NK-92 treated with Interleukin-12 subunit alpha and Interleukin-12 subunit beta, amount 100 ng/mL, for 24 hours (cell line): ENCODE data around the gene SLC6A20.

Experiments used
- DNase-seq: peaks from one replicate; lab custom pipeline; 2025; lab: John Stamatoyannopoulos, UW

The SLC6A20 gene, protein sequence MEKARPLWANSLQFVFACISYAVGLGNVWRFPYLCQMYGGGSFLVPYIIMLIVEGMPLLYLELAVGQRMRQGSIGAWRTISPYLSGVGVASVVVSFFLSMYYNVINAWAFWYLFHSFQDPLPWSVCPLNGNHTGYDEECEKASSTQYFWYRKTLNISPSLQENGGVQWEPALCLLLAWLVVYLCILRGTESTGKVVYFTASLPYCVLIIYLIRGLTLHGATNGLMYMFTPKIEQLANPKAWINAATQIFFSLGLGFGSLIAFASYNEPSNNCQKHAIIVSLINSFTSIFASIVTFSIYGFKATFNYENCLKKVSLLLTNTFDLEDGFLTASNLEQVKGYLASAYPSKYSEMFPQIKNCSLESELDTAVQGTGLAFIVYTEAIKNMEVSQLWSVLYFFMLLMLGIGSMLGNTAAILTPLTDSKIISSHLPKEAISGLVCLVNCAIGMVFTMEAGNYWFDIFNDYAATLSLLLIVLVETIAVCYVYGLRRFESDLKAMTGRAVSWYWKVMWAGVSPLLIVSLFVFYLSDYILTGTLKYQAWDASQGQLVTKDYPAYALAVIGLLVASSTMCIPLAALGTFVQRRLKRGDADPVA

DNA sequence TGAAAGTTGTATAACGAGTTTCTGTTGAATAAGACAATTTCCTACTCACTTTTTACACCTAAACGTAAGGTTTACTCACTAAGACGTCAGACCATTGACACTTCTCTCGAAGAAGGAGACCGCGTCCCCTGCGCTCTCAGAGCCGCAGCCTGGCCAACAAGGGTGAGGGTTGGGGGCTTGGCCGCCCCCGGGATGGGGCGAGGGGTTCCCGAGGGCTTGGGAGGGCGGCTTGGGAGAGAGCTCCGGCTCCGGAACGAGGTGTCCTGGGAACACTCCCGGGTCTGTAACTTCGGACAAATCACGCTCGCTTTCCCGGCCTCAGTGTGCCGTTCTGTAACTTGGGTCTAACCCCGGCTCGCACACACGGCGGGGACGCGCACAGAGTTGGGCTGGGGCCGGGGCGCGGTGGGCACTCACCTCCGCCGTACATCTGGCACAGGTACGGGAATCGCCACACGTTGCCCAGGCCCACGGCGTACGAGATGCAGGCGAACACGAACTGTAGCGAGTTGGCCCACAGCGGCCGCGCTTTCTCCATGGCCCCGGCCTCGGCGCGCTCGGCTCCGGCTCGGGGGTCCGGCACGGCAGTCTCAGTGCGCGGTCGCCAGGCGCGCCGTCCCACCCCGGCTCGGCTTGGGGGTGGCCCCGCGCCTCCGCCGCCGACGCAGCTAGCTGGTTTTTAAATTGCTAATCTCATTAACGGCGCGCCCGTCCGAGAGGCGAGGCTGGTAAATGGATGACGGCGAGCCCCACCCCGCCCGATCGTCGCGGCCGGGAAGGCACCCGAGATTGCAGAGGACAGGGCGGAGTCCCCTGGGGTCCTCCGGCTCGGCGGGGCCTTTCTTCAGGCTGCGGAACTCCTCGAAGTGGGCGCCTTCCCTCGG lies at the start of gene SLC6A20:
SLC6A20 (minus strand) TSS at position 655 of the 884 bp plus-strand sequence; CDS start at position 538, 117 bp downstream.
- DNase-seq, result no peak

DNA sequence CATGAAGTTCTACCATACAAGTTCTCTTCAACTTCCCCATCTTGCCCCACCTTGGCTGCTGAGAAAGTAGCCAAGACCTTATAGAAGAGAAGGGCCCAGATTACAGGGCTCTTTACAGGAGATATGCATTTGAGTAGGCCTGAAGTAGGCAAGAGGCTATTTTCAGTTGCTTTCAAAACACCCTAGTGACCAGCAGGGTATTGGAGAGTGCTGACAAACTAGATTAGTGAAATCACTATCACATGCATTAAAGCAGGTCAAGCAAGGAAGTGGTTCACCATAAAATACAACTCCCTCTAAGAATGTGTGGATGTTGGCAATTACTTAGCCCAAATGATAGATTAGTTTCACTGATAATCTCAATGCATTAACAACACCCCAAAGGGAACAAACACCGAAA lies 48.3 kb upstream of the SLC6A20 start:
- DNase-seq, result no peak

DNA sequence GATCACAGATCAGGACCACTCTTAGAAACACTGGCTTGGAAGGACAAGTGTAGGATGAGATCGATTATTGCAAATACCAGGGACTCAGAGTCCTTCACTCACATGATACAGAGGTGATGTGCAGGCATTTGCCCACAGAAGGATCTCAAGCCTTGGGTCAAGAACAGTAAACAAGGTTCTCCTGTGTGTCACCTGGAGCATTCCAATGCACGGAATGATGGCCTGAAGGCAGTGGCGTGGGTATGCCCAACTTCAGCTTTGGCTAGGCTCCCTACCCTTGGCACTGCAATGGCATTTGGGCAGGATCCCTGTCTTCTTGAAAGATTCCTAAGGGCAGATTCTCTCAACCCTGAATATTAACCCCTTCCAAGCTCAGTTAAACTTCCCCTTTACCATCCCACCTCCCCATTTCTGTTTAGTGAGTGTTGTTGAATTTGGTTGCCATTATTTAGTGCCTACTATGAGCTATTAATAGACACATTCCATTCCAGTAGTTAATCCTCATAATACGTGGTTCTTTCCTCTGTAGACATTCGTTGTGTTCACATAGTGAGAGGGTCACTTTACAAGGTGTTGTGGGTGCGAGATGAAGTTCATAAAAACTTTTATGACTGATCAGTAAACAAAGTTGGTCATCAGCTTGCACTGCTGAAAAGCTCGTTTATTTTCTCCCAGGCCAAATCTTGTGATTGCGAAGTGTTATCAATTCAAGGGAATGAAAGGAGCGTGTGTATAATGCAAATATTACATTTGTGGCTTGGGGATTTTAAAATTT lies 46.7 kb upstream of the SLC6A20 start:
- DNase-seq, result no peak

DNA sequence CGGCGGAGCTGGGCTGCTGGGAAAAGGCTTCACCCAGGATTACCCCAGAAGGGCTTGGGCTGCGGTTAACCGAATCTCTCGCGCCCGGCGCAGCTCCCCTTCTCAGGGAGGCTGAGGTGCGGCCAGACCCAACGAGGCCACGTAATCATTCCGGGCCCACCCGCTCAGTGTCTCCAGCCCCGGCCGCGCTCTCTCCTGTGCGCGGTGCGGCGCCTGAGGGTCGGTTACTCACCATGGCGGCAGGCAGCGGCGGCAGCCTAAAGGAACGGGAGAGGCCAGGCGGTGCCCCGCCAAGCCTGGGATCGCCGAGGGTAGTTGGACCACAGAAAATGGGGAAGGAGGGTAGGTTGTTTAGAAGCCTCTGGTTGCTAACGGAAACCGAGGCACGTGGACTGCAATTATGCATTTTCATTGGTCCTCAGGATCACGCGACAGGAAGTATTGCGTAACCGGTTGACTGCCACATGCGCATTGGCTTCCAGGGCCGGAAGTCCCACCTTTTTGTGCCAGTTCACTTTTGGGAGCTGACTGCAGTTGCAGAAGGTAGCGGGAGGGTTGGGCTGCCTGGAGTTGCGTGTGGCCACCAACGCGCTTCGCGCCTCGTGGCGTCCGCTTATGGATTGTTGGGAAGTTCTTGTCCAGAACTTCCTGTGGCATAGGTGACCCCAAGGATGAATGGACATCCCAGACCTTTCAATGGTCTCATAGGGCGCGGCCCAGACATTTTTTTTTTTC lies 45.6 kb upstream of the SLC6A20 start, which contains the start of gene LZTFL1:
LZTFL1 (minus strand) TSS at position 363 of the 735 bp plus-strand sequence; CDS start at position 235, 128 bp downstream.
- no peak for DNase-seq

DNA sequence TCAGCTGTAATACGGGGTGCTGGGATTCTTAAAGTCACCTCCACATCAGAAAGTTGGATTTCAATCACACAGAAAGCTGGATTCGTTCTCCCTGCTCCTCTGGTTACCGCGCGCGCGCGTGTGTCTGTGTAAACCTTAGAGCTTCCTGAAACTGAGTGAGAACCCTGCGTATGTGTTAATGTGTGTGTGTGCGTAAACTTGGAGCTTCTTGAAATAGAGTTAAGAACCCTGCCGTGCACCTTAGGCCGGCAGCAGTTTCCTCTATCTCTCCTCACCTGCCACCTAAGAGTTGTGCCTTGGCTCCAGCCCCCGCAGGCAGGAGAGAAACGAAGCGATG lies 45.1 kb upstream of the SLC6A20 start:
- DNase-seq, result no peak

DNA sequence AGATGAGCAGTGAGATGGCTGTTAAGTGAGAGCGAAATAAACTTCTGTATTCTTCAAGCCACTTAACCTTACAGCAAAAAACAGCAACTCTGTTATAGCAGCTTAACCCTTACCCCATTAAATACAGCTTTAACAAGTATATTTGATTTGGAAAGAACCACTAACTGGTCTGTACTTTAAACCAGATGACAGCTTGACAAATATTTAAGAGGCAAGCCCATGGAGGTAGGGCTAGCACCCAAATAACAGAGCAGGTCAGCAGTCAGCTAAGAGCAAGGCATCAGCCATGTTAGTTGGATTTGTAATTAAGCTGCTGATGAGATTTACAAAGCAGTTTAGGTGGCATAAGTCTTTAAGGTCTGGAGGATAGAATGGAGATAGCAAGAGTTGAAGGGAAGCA lies 42.1 kb upstream of the SLC6A20 start:
- no peak for DNase-seq

DNA sequence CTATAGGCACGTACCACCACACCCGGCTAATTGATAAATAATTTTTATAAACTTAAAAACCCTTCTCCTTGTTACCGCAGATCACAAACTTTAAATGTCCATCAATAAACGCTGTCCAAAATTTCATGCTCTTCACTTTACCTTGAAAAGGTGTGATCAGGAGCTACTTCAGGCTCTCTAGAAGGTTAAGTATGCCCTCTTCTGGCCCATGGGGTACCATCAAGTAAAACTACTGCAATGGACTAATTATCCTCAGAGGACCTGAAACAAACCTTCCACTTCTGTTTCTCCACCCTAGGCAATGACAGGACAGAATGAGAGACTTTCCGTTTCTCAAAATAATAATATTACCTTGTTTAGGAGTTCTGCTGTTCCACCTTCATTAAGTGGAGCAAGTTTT lies 36.4 kb upstream of the SLC6A20 start:
- DNase-seq, result no peak

DNA sequence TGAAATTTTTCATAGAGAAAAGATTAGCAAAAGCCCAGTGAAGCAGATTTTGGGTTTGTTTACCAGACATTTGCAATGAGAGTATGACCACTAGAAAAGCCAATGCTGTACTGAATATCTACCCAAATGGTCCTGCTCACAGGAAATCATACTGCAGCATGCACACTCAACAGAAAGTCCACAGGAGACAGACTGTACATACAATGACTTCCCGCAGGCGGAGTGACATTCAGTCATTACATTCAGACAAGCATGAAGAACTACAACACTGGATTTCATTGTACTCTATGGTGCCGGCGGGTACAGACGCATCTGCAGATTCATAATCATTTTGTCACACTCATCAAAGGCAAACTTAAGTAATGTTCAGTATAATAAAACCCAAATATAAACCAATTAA lies 33.8 kb upstream of the SLC6A20 start:
- no peak for DNase-seq

DNA sequence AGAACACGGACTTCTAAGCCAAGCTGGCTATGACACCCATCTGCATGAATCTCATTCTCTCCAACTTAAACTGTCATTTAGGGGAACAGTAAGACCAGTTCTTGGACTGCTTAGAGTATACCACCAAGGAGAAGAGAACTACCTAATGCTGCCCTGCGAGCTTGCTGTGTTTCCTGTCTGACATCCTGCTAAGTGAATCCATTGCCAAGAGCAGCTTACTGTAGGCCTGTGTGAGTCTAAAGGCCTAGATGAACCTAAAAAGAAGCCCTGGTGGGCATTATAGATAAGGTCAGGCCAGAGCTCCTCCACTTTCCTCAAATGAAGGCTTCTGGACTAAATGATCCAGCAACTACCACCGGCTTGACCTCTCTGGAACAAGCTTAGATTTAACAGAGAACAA lies 30.6 kb upstream of the SLC6A20 start:
- DNase-seq, result no peak

DNA sequence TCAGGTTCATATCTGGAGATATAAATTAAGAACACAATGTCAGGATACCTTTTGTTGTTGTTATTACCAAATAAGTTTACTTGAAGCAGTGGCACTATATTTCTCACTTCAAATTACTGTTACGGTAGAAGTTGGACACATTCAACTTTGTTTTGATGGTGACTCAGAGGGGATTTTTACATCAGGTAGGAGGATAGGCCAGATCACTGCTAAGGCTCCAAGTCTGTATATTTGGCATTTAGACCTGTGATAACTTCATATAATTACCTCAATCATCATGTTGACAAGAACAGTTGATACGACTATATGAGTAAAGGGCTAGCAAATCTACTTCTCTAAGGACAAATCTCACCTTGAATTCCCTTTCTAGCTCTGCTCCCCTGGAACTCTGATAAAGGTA lies 30.0 kb upstream of the SLC6A20 start:
- DNase-seq, result no peak

DNA sequence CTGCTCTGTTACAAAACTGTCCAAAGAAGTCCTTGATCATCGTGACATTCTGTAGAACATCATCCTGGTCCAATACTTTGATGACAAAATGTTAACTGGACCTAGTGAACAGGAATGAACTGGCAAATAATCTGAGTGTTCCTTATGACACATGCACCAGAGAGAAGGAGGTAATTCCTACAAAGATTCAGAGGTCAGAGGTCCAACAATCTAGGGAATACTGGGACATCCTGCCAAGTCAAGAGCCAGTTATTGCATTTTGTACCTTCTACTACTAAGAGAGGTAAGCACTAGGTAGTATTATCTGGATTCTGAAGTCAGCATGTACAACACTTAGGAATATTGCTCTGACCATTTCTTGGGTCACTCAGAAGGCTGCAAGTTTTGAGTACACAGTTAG lies 24.8 kb upstream of the SLC6A20 start:
- DNase-seq, result no peak

DNA sequence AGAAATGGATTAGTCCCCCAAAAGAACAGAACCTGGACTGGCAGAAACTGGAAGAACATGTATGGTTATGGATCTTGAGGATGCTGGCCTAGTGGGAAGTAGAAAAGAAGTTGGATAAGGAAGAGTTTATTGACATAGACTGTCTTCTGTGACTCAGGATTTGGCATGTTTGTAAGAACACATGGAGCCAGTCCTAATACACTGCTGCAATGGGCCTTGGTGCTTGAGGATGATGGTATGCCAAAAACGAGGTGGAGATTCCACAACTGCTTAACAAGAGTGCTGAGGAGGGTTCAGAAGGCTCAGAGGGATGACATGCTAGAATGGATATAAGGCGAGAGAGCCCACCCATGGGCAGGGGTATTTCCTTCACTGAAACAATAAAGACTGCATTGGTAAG lies 23.2 kb upstream of the SLC6A20 start:
- no peak for DNase-seq

DNA sequence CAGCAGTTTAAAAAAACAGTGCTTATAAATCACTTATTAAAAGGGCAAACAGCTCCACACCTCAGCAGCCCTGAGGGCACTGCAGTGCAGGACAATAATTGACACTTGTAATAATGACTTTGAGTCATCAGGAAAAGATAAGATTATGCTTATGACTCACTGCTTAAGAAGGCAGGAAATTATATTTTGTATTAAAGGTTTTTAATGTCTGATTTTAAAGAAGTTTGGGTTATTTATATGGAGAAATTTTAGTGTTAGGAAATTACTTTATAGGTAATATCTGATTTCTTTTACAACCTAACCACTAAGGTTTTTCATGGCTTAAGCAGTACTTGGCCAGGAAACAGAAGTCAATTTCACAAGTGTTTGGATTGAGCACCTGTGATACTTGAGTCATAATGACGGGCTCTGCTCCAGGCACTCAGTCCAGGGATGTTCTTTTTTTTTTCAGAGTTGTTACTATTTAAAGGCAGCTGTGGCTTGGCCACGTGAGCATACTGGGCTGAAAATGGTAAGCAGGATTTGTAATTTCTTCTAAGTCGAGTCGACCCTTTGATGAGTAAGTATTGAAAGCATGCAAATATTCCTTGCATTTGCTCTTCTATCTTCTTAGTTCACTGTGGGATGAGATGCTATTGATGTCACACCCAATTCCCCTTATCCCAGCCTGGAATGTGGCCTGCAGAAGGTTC lies 21.6 kb upstream of the SLC6A20 start:
- DNase-seq, result no peak

DNA sequence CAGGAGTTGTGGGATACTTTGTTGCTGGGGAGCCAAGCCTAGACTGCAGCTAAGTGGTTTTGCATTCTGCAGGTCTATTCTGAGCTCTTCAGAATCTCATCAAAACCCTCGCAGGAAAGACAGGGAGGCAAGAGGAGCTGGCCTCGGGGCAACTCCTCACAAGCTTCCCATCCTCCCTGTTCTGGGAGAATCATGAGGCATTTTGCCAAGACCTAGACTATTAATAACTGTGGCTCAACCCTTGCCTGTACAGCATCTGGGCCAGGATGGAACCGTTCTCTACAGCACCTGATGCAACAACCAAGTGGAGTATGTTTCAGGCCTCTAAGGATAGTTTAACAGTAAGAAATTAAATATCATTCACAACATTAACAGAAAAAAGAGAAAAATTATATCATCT lies 20.2 kb upstream of the SLC6A20 start:
- DNase-seq, result no peak

DNA sequence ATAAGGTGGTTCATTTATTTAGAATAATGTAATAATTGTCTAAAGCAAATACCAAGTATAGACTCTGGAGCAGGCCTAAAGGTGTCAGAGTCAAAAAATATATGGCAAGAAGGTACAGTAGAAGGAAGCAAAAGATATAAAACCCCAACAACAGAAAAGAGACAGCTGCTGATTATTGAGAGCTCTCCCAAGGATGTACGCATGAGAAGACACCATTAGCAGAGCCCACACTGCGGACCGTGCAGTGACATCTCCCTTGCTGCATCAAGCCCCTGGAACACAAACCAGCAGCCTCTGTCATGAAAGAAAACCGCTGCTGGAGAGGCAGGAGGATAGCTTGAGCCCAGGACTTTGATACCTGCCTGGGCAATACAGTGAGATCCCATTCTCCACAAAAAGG lies 18.0 kb upstream of the SLC6A20 start:
- DNase-seq, result no peak

DNA sequence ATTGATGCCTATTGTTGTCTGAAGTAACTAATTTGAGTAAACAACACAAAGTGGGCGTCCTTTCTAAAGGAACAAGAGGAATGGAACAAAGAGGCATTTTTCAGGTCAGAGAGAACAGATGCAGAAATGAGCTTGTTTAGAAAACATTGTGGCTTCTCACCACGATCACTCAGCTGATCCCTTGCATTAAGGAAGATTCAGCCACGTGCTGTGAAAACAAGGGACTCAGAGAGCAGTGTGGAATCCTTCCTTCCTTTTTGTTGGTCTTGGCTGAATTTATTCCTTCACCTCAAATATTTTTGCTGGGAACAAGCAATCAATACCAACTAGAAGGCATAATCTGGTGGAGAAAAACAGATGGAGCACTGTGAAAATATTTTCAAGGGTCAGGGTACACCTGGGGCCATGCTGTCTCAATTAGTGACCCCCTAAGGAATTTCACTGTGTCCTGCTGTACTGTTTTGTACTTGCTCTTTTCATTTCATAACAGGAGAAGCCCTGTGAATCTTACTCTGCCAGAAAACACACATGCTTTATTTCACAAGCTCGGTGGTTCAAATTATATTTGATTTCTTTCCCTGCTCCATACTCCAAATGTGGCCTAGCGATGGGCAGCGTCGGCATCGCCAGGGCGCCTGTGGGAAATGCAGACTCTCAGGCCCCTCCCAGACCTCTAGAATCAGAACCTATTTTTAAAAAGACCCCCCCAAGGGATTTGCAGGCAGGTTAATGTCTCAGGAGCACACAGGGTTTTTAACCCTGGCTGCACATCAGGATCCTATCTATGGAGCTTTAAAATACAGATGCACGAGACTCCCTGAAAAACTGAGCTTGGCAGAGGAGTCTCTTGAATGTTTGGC lies 11.6 kb upstream of the SLC6A20 start:
- DNase-seq, result no peak

DNA sequence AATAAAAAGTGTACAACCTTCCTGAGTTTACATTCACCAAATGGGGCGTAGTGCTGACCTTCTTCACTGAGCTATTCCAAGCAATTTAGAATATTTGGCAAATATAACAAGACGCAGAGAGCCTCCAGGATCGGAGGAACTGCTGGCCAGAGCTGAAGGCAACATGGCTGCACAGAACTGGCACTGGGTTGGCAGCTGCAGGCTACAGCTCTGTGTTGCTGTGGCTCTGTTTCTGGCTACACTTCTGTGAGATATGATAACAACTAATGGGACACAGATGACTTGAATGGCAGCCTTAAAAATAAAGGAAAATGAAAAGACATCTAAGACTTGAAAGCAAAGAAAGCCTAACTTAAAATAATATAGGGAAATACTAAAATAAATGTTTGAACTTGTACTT lies 10.8 kb upstream of the SLC6A20 start:
- DNase-seq, result no peak

DNA sequence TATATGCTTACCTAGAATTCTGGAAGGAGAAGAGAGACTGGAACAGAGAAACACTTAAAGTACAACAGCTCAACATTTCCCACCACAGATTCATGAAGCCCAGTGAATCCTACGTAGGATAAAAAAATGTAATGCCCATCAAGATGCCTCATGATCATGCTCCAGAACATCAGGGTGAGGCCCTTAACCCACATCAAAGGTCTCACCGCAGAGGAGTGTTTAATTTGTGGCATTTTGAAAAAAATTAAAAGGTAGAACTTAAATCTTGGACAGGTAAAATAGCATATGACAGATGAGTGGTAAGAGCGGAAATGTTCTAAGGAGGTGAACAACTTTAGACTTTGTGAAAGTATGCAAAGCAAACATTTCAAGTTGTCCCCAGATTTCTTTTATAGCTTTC lies 9.7 kb upstream of the SLC6A20 start:
- no peak for DNase-seq

DNA sequence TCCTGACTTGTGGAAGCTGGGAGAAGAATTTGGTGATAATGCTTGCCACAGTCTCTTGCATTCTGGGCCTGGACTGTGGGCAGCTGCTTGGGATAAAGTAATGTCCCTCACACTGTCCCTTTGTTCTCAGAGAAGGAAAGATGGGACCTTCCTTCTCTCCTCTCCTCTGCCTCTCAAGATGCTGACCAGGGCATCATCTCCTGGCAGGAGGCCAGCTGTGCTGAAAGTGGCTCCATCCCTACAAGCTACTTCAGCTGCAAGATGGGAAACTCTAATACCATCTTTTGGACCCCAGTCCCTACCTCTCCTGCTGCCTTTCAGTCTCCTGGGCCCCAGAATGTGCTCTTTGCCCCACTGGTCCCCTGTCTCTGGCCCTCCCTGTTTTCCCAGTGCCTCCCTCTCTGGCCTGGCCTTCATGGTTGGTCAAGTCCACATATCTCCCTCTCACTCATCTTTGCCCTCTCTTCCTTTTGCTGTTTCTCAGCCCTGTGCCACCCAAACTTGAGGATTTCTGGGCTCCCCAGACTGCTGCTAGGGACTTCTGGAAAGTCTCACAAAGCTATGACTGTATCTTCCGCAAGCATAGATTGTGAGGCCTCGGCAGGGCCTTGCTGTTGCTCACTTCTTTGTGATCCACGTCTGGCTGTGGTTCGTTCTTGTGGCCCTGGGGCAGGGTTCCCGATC lies 7.1 kb upstream of the SLC6A20 start:
- no peak for DNase-seq
